ENCODE measurements around the gene KCNK2. TPM values are rescaled to one million over a fixed set of nuclear protein-coding genes. Genes with fewer than 3 reads are reported as not detected.

Gene KCNK2
- total RNA-seq, 1 donor from 2014 or later = 0.85 TPM

- H3K4me1 ChIP-seq = no peaks in the 10 kb centered on the region
- no peak overlapping the region for H3K4me3 ChIP-seq
- no peaks in the 10 kb centered on the region for H3K36me3 ChIP-seq
- H3K27ac ChIP-seq = no peak overlapping the region
- H3K27me3 ChIP-seq = no peaks in the 10 kb centered on the region
- DNase-seq (ENCODE audit: low spot score in 2 of 2) = no peak
- peaks cover 0 to 4% of the 10 kb centered on the region in 2 donors for H3K9me3 ChIP-seq
- intact Hi-C loops (cut with DNase I) = no loop called here
- TF ChIP-seq CTCF (IDR thresholded peaks at IDR 0.05) = no peak
These were observed 102.6 kb downstream of the KCNK2 start for GRCh38 chr1:215185067-215185620.

GRCh38 chr1:215188302-215188950 lies 105.9 kb downstream of the KCNK2 start:
- H3K36me3 ChIP-seq = no peaks in the 10 kb centered on the region
- H3K4me3 ChIP-seq = no peak overlapping the region
- DNase-seq (ENCODE audit: low spot score in 2 of 2) = no peak
- no peaks in the 10 kb centered on the region for H3K27me3 ChIP-seq
- no peaks in the 10 kb centered on the region for H3K9me3 ChIP-seq
- TF ChIP-seq CTCF (IDR thresholded peaks at IDR 0.05) = no peak
- no peaks in the 10 kb centered on the region for H3K4me1 ChIP-seq
- H3K27ac ChIP-seq = no peak overlapping the region
- intact Hi-C loops (cut with DNase I) = no loop called here

GRCh38 chr1:215192306-215192705 lies 109.8 kb downstream of the KCNK2 start:
- Histone ChIP-seq H3K27ac (no peak overlapping the region), H3K27me3 (no peaks in the 10 kb centered on the region), H3K36me3 (no peaks in the 10 kb centered on the region), H3K9me3 (no peaks in the 10 kb centered on the region), H3K4me1 (no peaks in the 10 kb centered on the region), H3K4me3 (no peak overlapping the region)
- DNase-seq (ENCODE audit: low spot score in 2 of 2) = no peak
- intact Hi-C loops (cut with DNase I) = no loop called here
- no peak for TF ChIP-seq CTCF (IDR thresholded peaks at IDR 0.05)

GRCh38 chr1:215198021-215198420 lies 115.5 kb downstream of the KCNK2 start:
- no peak for TF ChIP-seq CTCF (IDR thresholded peaks at IDR 0.05)
- Histone ChIP-seq H3K27me3 (no peaks in the 10 kb centered on the region), H3K27ac (no peak overlapping the region), H3K9me3 (no peaks in the 10 kb centered on the region), H3K36me3 (no peaks in the 10 kb centered on the region), H3K4me3 (no peak overlapping the region), H3K4me1 (no peaks in the 10 kb centered on the region)
- intact Hi-C loops (cut with DNase I) = no loop called here
- DNase-seq (ENCODE audit: low spot score in 2 of 2) = no peak

GRCh38 chr1:215200121-215200520 lies 117.6 kb downstream of the KCNK2 start:
- DNase-seq (ENCODE audit: low spot score in 2 of 2) = no peak
- intact Hi-C loops (cut with DNase I) = no loop called here

More at GRCh38 chr1:215200121-215200520, 117.6 kb downstream of the KCNK2 start:
- H3K4me3 ChIP-seq = no peak overlapping the region
- H3K9me3 ChIP-seq = no peaks in the 10 kb centered on the region
- H3K36me3 ChIP-seq = no peaks in the 10 kb centered on the region
- no peak for TF ChIP-seq CTCF (IDR thresholded peaks at IDR 0.05)
- H3K27ac ChIP-seq = no peak overlapping the region
- H3K27me3 ChIP-seq = no peaks in the 10 kb centered on the region
- no peaks in the 10 kb centered on the region for H3K4me1 ChIP-seq

All from ascending aorta (tissue), 2 donors.